OCI-LY1 (cell line): ENCODE measurements around the gene MAN1B1.

ENCODE experiments used
- CTCF ChIP-seq: fragments of 200-600 bp; sonication (generic), shearing (Covaris generic); IDR thresholded peaks from 2 replicates; pipeline ENCODE4 v1.5.1; 2017; ENCODE audit warnings: mild to moderate bottlenecking, antibody characterized with exemption, low read length, moderate library complexity, mixed read lengths
- EZH2 ChIP-seq: fragments of 200-600 bp; sonication (generic), shearing (Covaris generic); IDR thresholded peaks from 2 replicates; pipeline ENCODE4 v1.8.0; 2017; ENCODE audit warnings: borderline replicate concordance, mixed run types, mild to moderate bottlenecking, antibody characterized with exemption, low read length, moderate library complexity, mixed read lengths

- no peak for TF ChIP-seq CTCF
- TF ChIP-seq EZH2, result no peak
Measured at GRCh38 chr9:137110147-137110910, 23.5 kb downstream of the MAN1B1 start.
